Endometrial microvascular endothelial cells (primary cell): Measurements from ENCODE around the gene ANKRD24. TPM values are rescaled to one million over a fixed set of nuclear protein-coding genes. Genes with fewer than 3 reads are reported as not detected.
"Not testable (repeated sequence)": the region's sequence is repeated elsewhere in the genome, so short reads cannot be mapped to it uniquely, and the experiment has no call there.

Source experiments
- in situ Hi-C: cut with HindIII; loops from 2 replicates; pipeline ENCODE4 v1.10.0; 2017; ENCODE audit warnings: low sequenced_read_pairs, low pct_unique_long_range_greater_than_20kb; ENCODE audit errors: inconsistent ontology term
- total RNA-seq: library from RNA; depleted of rRNA; stranded (reverse); fragments of >200 nt; gene quantifications from one replicate; pipeline ENCODE4 v1.2.3, GENCODE V29; 2015; ENCODE audit errors: inconsistent ontology term

The ANKRD24 gene
- total RNA-seq, 1 donor from 2014 or later = not detected

GRCh38 chr19:4256563-4256962 is 74.1 kb downstream of the ANKRD24 start:
- in situ Hi-C loops = no loop called here

DNA sequence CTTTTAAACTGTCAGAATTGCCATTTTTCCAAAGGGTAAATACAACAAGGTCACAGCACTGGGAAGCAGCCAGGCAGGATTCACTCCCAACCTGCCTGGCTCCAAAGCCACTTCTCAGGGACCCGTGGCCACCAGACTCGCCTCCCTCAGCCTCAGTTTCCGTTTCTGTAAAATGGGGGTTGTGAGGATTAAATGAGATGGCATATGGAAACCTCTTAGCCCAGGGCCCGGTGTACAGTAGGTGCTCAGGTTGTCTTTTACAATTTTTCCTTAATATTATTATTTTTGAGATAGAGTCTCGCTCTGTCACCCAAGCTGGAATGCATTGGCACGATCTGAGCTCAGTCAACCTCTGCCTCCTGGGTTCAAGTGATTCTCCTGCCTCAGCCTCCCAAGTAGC is 74.5 kb downstream of the ANKRD24 start:
- in situ Hi-C loops = no loop called here

DNA sequence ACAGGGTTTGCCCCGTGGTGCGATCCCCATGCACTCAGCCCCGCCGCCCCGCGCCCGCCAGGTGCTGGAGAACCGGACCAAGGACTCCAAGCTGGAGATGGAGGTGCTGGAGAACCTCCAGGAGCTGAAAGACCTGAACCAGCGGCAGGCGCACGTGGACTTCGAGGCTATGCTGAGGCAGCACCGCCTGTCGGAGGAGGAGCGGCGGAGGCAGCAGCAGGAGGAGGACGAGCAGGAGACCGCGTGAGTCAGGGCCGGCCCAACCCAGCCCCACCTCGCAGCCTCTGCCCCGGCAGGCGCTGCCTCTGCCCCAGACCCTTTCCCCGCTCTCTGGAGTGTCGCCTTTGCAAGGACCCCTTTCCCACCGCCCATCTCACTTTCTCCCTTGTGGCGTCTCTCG is 75.7 kb downstream of the ANKRD24 start:
- in situ Hi-C loops = no loop called here

- in situ Hi-C loops = no loop called here
These were observed 78.2 kb downstream of the ANKRD24 start for GRCh38 chr19:4260613-4261191.

GRCh38 chr19:4264812-4265211 is 82.3 kb downstream of the ANKRD24 start:
- in situ Hi-C loops = no loop called here

- in situ Hi-C loops = no loop called here
These were observed 83.9 kb downstream of the ANKRD24 start for GRCh38 chr19:4266253-4267000.

DNA sequence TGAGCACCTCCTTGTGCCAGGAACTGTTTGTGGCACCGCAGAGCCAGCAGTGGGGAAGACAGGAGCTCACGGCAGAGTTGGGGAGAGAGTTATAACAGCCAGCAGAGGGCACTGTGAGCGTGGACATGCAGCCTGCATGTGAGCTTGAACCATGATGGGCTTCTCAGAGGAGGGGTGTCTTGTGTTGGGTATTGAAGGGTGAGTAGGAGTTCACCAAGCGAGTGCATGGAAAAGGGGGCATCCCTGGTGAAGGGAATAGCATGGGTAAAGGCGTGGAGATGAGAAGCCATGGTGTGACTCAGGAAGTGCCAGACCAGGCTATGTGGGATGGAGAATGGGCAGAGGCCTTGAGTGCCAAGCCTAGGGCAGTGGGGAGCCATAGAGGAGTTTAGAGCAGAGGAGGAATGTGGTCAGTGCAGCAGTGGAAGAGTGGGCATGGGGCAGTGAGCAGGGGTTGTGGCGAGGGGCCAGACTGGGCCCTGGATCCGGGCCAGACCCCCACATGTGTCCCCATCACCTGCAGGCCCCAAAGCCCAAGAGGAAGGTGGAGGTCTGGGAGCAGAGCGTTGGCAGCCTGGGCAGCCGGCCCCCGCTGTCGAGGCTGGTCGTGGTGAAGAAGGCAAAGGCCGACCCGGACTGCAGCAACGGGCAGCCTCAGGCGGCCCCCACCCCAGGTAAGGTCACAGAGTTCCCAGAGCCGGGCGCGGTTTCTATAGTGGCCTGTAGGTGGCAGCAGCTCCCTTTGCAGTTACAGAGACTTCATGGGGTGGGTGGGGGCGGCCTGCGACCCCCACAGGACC is 84.8 kb downstream of the ANKRD24 start:
- in situ Hi-C loops = no loop called here

DNA sequence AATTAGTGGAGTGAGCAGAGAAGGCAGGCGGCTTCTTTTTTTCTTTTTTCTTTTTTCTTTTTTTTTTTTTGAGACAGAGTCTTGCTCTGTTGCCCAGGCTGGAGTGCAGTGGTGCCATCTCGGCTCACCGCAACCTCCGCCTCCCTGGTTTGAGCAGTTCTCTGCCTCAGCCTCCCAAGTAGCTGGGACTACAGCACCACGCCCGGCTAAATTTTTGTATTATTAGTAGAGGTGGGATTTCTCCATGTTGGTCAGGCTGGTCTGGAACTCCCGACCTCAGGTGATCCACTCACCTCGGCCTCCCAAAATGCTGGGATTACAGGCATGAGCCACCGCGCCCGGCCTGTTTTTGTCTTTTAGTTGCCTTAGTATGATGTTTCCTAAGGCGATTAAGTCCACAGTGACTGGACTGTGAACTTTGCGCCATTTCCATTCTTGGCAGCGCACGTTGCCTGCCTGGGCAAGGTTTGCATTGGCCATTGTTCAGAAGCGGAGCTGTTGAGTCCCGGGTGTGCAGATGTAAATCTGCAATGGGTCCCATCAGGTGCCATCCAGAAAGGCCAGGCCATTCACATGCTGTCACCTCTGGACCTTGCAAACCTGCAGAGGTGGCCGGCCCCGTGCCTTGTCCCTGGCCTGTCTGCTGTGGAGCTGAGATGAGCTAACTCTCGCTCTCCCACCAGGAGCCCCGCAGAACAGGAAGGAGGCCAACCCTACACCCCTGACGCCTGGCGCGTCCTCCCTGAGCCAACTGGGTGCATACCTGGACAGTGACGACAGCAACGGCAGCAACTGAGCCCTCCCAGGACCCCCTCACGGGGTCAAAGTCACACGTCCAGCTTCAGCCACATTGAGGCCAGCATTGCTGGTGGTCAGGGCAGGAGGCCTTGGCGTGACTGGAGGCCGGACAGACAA is 85.7 kb downstream of the ANKRD24 start:
- in situ Hi-C loops = no loop called here

GRCh38 chr19:4268816-4269430 is 86.4 kb downstream of the ANKRD24 start:
- in situ Hi-C loops = no loop called here

DNA sequence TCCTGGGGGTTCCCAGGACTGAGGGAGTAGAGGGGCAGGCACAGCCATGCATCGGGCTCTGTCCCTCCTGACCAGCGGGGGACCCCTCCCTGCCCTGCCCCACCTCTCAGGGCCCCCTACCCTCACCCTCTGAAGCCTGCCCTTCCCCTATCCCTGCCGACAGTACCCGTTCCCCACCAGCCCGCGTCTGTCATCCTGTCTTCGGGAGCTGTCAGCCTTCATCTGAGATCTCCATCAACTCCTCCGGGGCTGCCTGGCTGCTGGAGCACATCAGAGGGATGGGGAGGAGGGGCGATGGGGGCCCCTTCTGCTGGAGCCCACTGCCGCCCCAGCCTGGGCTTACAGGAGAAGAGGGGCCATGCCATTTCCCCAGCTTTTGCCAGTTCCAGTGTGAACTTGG is 90.4 kb downstream of the ANKRD24 start:
- in situ Hi-C loops = no loop called here

GRCh38 chr19:4274321-4274686 is 91.8 kb downstream of the ANKRD24 start:
- in situ Hi-C loops = not testable (repeated sequence)

Other genes starting within 250 kb of the ANKRD24 start
- not detected for gene NMRK2, start 249.6 kb upstream of the ANKRD24 start, total RNA-seq
- gene DAPK3, start 211.6 kb upstream of the ANKRD24 start, total RNA-seq = 127 TPM
- 2,011 TPM for gene EEF2, start 197.2 kb upstream of the ANKRD24 start, total RNA-seq
- gene PIAS4, start 175.0 kb upstream of the ANKRD24 start, total RNA-seq = 39.8 TPM
- 28.1 TPM for gene ZBTB7A, start 115.8 kb upstream of the ANKRD24 start, total RNA-seq
- 156 TPM for gene MAP2K2, start 58.6 kb upstream of the ANKRD24 start, total RNA-seq
- gene CREB3L3, start 29.1 kb upstream of the ANKRD24 start, total RNA-seq = not detected
- 23.2 TPM for gene SIRT6, start 126 bp upstream of the ANKRD24 start, total RNA-seq
- gene EBI3, start 46.8 kb downstream of the ANKRD24 start, total RNA-seq = 1.1 TPM
- 39.5 TPM for gene YJU2, start 64.4 kb downstream of the ANKRD24 start, total RNA-seq
- gene SHD, start 96.6 kb downstream of the ANKRD24 start, total RNA-seq = not detected
- gene TMIGD2, start 119.7 kb downstream of the ANKRD24 start, total RNA-seq = not detected
- 15.1 TPM for gene FSD1, start 121.9 kb downstream of the ANKRD24 start, total RNA-seq
- gene STAP2, start 156.1 kb downstream of the ANKRD24 start, total RNA-seq = 15.0 TPM
- 3.5 TPM for gene MPND, start 160.9 kb downstream of the ANKRD24 start, total RNA-seq
- 128 TPM for gene SH3GL1, start 217.9 kb downstream of the ANKRD24 start, total RNA-seq
- 21.3 TPM for gene CHAF1A, start 220.0 kb downstream of the ANKRD24 start, total RNA-seq